ENCODE results near the gene ANKMY2.
A peak's percentile ranks its signal among the peaks of the same experiment; 100 is the strongest.

Gene ANKMY2

DNA sequence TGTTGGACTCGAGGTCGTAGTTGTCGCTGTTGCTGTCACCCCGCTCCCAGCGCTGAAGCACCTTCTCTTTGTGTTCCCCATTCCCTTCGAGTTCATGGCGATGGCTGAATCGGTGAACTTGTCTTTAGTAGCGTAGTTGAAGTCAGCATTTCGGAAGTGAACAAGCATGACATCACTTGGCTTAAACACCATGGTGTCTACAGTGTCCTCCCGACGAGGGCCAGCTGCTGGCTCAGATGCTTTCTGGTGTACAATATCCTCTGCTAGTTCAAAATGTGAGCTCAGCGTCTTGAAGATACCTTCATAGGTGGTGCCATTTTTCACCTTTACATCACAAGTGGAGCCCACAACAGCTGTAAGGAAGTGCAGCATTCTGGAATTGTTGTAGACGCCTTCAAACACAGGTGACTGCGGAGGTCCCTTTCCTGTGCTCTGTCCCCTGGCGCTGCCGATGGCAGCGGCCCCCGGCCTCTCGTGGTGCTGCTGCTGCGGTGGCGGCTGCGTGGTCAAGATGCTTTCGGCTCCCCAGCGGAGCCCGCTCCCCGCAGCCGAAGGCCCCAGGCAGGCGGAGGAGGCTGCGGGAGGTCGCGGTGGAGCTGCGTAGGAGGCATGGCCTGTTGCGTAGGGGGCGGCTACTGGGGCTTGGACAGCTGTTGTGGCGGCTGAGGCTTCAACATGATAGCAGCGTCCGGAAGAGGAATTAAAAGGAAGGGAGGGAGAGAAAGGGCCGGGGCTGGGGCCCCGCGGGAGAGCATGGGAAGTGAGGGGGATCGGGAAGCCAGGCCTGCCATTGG is 59.3 kb downstream of the ANKMY2 start:
- H3K27me3 ChIP-seq (ENCODE audit: control insufficient read depth in 1 of 2, insufficient read depth in 2 of 2, low read length in 2 of 2): no peaks in the 10 kb centered on the region
- H3K27ac ChIP-seq (ENCODE audit: low read depth, low read length): no peak overlapping the region
- H3K4me1 ChIP-seq (ENCODE audit: control insufficient read depth in 1 of 2, insufficient read depth in 2 of 2, low read length in 2 of 2): no peaks in the 10 kb centered on the region
- H3K36me3 ChIP-seq (ENCODE audit: control insufficient read depth in 1 of 2, insufficient read depth in 2 of 2, low read length in 2 of 2): no peaks in the 10 kb centered on the region
- H3K9ac ChIP-seq (ENCODE audit: low read depth in 1 of 2, low read length in 2 of 2): no peak overlapping the region
- no peak overlapping the region for H3K4me3 ChIP-seq (ENCODE audit: low read depth in 1 of 2, low read length in 2 of 2)
- H3K9me3 ChIP-seq (ENCODE audit: control insufficient read depth in 1 of 2, low read length in 2 of 2): no peaks in the 10 kb centered on the region

DNA sequence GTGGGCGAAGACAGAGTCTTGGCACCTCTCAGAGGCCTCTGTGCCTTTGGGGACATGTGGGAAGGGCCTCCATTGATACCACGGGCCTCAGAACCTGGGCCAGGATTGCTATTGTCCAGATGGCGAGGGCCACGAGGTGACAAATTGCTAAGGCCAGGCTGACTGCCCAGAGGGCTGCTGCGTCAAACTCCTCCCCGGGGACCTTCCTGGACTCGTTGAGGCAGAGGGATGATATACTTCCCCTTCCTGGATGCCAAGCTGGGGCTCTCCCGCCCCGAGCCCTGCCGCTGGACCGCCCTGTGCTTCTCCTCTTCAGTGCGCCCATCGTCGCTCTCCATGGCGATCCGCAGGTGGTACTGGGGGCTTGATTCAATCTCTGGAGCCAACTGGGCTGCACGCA is 60.0 kb downstream of the ANKMY2 start:
- no peaks in the 10 kb centered on the region for H3K9me3 ChIP-seq (ENCODE audit: control insufficient read depth in 1 of 2, low read length in 2 of 2)
- H3K27me3 ChIP-seq (ENCODE audit: control insufficient read depth in 1 of 2, insufficient read depth in 2 of 2, low read length in 2 of 2): no peaks in the 10 kb centered on the region
- no peaks in the 10 kb centered on the region for H3K36me3 ChIP-seq (ENCODE audit: control insufficient read depth in 1 of 2, insufficient read depth in 2 of 2, low read length in 2 of 2)
- no peak overlapping the region for H3K4me3 ChIP-seq (ENCODE audit: low read depth in 1 of 2, low read length in 2 of 2)
- H3K9ac ChIP-seq (ENCODE audit: low read depth in 1 of 2, low read length in 2 of 2): no peak overlapping the region
- H3K27ac ChIP-seq (ENCODE audit: low read depth, low read length): no peak overlapping the region
- no peaks in the 10 kb centered on the region for H3K4me1 ChIP-seq (ENCODE audit: control insufficient read depth in 1 of 2, insufficient read depth in 2 of 2, low read length in 2 of 2)

DNA sequence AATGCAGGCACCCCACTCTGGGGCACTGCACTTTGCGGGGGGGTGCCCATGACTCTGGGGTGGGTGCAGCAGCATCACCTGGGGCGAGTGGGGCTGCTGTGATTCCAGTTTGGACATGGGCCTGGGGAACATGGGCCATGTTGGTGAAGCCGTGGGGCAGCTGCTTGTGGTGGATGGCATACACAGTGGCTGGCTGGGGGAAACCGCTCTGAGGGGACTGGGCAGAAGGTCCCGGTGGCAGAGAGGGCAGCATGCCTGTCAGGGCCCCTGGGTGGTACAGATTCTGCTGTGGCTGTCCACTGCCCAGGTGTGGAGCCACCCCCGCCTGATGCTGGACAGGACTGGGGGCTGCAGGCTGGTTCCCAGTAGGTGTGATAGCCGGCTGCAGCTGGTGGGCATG is 61.7 kb downstream of the ANKMY2 start:
- Histone ChIP-seq H3K27ac (ENCODE audit: low read depth, low read length) (no peak overlapping the region), H3K9me3 (ENCODE audit: control insufficient read depth in 1 of 2, low read length in 2 of 2) (no peaks in the 10 kb centered on the region), H3K9ac (ENCODE audit: low read depth in 1 of 2, low read length in 2 of 2) (no peak overlapping the region), H3K36me3 (ENCODE audit: control insufficient read depth in 1 of 2, insufficient read depth in 2 of 2, low read length in 2 of 2) (no peaks in the 10 kb centered on the region), H3K4me3 (ENCODE audit: low read depth in 1 of 2, low read length in 2 of 2) (no peak overlapping the region), H3K4me1 (ENCODE audit: control insufficient read depth in 1 of 2, insufficient read depth in 2 of 2, low read length in 2 of 2) (no peaks in the 10 kb centered on the region), H3K27me3 (ENCODE audit: control insufficient read depth in 1 of 2, insufficient read depth in 2 of 2, low read length in 2 of 2) (no peaks in the 10 kb centered on the region)

- H3K27ac ChIP-seq (ENCODE audit: low read depth, low read length): no peak overlapping the region
- H3K9ac ChIP-seq (ENCODE audit: low read depth in 1 of 2, low read length in 2 of 2): no peak overlapping the region
- no peaks in the 10 kb centered on the region for H3K27me3 ChIP-seq (ENCODE audit: control insufficient read depth in 1 of 2, insufficient read depth in 2 of 2, low read length in 2 of 2)
- no peaks in the 10 kb centered on the region for H3K36me3 ChIP-seq (ENCODE audit: control insufficient read depth in 1 of 2, insufficient read depth in 2 of 2, low read length in 2 of 2)
- no peaks in the 10 kb centered on the region for H3K4me1 ChIP-seq (ENCODE audit: control insufficient read depth in 1 of 2, insufficient read depth in 2 of 2, low read length in 2 of 2)
- H3K9me3 ChIP-seq (ENCODE audit: control insufficient read depth in 1 of 2, low read length in 2 of 2): no peaks in the 10 kb centered on the region
- no peak overlapping the region for H3K4me3 ChIP-seq (ENCODE audit: low read depth in 1 of 2, low read length in 2 of 2)
These were observed 64.3 kb downstream of the ANKMY2 start for GRCh38 chr7:16581286-16581685.

DNA sequence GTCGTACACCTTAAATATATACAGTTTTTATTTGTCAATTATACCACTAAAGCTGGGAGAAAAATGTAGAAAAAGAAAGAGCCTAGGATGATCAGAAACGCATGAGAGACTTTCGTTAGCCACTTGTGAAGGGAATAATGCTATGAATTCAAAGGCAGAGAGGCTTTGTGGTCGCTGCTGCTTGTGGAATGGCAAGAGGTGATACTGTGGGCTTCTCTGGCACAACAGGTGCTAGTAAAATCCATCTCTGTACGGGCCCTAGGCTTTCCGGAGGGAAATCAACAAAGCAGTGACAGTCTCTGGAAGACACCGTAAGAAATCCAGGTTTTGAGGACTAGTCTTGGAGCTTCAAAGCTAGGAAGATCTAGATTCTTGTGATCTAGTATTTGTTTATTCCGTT is 66.3 kb downstream of the ANKMY2 start:
- Histone ChIP-seq H3K4me1 (ENCODE audit: control insufficient read depth in 1 of 2, insufficient read depth in 2 of 2, low read length in 2 of 2) (no peaks in the 10 kb centered on the region), H3K9me3 (ENCODE audit: control insufficient read depth in 1 of 2, low read length in 2 of 2) (no peaks in the 10 kb centered on the region), H3K36me3 (ENCODE audit: control insufficient read depth in 1 of 2, insufficient read depth in 2 of 2, low read length in 2 of 2) (no peaks in the 10 kb centered on the region), H3K27me3 (ENCODE audit: control insufficient read depth in 1 of 2, insufficient read depth in 2 of 2, low read length in 2 of 2) (no peaks in the 10 kb centered on the region), H3K9ac (ENCODE audit: low read depth in 1 of 2, low read length in 2 of 2) (no peak overlapping the region), H3K4me3 (ENCODE audit: low read depth in 1 of 2, low read length in 2 of 2) (no peak overlapping the region), H3K27ac (ENCODE audit: low read depth, low read length) (no peak overlapping the region)

DNA sequence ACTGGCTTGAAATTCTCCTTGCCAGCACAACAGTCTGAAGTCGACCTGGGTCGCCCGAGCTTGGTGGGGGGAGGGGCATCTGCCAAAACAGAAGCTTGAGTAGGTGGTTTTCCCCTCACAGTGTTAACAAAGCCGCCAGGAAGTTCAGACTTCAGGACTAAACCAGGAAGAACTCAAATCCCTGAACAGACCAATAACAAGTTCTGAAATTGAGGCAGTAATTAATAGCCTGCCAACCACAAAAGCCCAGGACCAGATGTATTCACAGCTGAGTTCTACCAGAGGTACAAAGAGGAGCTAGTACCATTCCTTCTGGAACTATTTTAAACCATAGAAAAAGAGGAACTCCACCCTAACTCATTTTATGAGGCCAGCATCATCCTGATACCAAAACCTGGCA is 73.6 kb downstream of the ANKMY2 start:
- Histone ChIP-seq H3K9me3 (ENCODE audit: control insufficient read depth in 1 of 2, low read length in 2 of 2) (no peaks in the 10 kb centered on the region), H3K27ac (ENCODE audit: low read depth, low read length) (no peak overlapping the region), H3K27me3 (ENCODE audit: control insufficient read depth in 1 of 2, insufficient read depth in 2 of 2, low read length in 2 of 2) (no peaks in the 10 kb centered on the region), H3K4me3 (ENCODE audit: low read depth in 1 of 2, low read length in 2 of 2) (no peak overlapping the region), H3K4me1 (ENCODE audit: control insufficient read depth in 1 of 2, insufficient read depth in 2 of 2, low read length in 2 of 2) (no peaks in the 10 kb centered on the region), H3K36me3 (ENCODE audit: control insufficient read depth in 1 of 2, insufficient read depth in 2 of 2, low read length in 2 of 2) (no peaks in the 10 kb centered on the region), H3K9ac (ENCODE audit: low read depth in 1 of 2, low read length in 2 of 2) (no peak overlapping the region)

DNA sequence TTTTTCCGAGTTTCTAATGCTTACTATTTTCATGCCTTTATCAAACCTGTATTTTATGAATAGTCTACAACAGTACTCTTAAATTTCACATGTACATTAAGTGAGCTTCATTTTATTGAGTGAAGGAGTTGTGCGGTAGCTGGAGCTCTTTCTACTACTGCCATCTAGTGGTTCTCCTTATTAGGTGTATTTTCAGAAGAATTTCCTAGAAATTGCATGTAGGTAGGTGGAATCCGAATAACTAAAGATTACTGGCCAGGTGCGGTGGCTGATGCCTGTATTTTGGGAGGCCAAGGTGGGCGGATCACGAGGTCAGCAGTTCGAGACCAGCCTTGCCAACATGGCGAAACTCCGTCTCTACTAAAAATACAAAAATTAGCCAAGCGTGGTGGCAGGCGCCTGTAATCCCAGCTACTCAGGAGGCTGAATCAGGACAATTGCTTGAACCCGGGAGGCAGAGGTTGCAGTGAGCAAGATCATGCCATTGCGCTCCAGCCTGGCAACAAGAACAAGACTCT is 80.6 kb downstream of the ANKMY2 start:
- Histone ChIP-seq H3K36me3 (ENCODE audit: control insufficient read depth in 1 of 2, insufficient read depth in 2 of 2, low read length in 2 of 2) (no peaks in the 10 kb centered on the region), H3K9me3 (ENCODE audit: control insufficient read depth in 1 of 2, low read length in 2 of 2) (no peaks in the 10 kb centered on the region), H3K27ac (ENCODE audit: low read depth, low read length) (no peak overlapping the region), H3K4me1 (ENCODE audit: control insufficient read depth in 1 of 2, insufficient read depth in 2 of 2, low read length in 2 of 2) (no peaks in the 10 kb centered on the region), H3K4me3 (ENCODE audit: low read depth in 1 of 2, low read length in 2 of 2) (no peak overlapping the region), H3K9ac (ENCODE audit: low read depth in 1 of 2, low read length in 2 of 2) (no peak overlapping the region), H3K27me3 (ENCODE audit: control insufficient read depth in 1 of 2, insufficient read depth in 2 of 2, low read length in 2 of 2) (no peaks in the 10 kb centered on the region)

GRCh38 chr7:16564023-16564380 is 81.6 kb downstream of the ANKMY2 start:
- Histone ChIP-seq H3K9ac (ENCODE audit: low read depth in 1 of 2, low read length in 2 of 2) (no peak overlapping the region), H3K9me3 (ENCODE audit: control insufficient read depth in 1 of 2, low read length in 2 of 2) (no peaks in the 10 kb centered on the region), H3K27me3 (ENCODE audit: control insufficient read depth in 1 of 2, insufficient read depth in 2 of 2, low read length in 2 of 2) (no peaks in the 10 kb centered on the region), H3K4me1 (ENCODE audit: control insufficient read depth in 1 of 2, insufficient read depth in 2 of 2, low read length in 2 of 2) (no peaks in the 10 kb centered on the region), H3K36me3 (ENCODE audit: control insufficient read depth in 1 of 2, insufficient read depth in 2 of 2, low read length in 2 of 2) (no peaks in the 10 kb centered on the region), H3K27ac (ENCODE audit: low read depth, low read length) (no peak overlapping the region), H3K4me3 (ENCODE audit: low read depth in 1 of 2, low read length in 2 of 2) (no peak overlapping the region)

GRCh38 chr7:16563281-16564022 is 82.1 kb downstream of the ANKMY2 start:
- H3K27me3 ChIP-seq (ENCODE audit: control insufficient read depth in 1 of 2, insufficient read depth in 2 of 2, low read length in 2 of 2): no peaks in the 10 kb centered on the region
- no peaks in the 10 kb centered on the region for H3K9me3 ChIP-seq (ENCODE audit: control insufficient read depth in 1 of 2, low read length in 2 of 2)
- H3K36me3 ChIP-seq (ENCODE audit: control insufficient read depth in 1 of 2, insufficient read depth in 2 of 2, low read length in 2 of 2): no peaks in the 10 kb centered on the region
- H3K27ac ChIP-seq (ENCODE audit: low read depth, low read length): no peak overlapping the region
- peak overlapping the region in 1 of 2 donors; percentile 53 for H3K4me3 ChIP-seq (ENCODE audit: low read depth in 1 of 2, low read length in 2 of 2)
- no peak overlapping the region for H3K9ac ChIP-seq (ENCODE audit: low read depth in 1 of 2, low read length in 2 of 2)
- H3K4me1 ChIP-seq (ENCODE audit: control insufficient read depth in 1 of 2, insufficient read depth in 2 of 2, low read length in 2 of 2): no peaks in the 10 kb centered on the region

GRCh38 chr7:16562456-16563220 is 82.9 kb downstream of the ANKMY2 start:
- Histone ChIP-seq H3K27me3 (ENCODE audit: control insufficient read depth in 1 of 2, insufficient read depth in 2 of 2, low read length in 2 of 2) (no peaks in the 10 kb centered on the region), H3K4me1 (ENCODE audit: control insufficient read depth in 1 of 2, insufficient read depth in 2 of 2, low read length in 2 of 2) (no peaks in the 10 kb centered on the region), H3K36me3 (ENCODE audit: control insufficient read depth in 1 of 2, insufficient read depth in 2 of 2, low read length in 2 of 2) (no peaks in the 10 kb centered on the region), H3K4me3 (ENCODE audit: low read depth in 1 of 2, low read length in 2 of 2) (peak overlapping the region in 1 of 2 donors; percentile 53), H3K9me3 (ENCODE audit: control insufficient read depth in 1 of 2, low read length in 2 of 2) (no peaks in the 10 kb centered on the region), H3K27ac (ENCODE audit: low read depth, low read length) (no peak overlapping the region), H3K9ac (ENCODE audit: low read depth in 1 of 2, low read length in 2 of 2) (no peak overlapping the region)

All from duodenal mucosa (tissue), 2 donors.